Measurements from ENCODE around the gene ALOX15.
"Not testable (repeated sequence)": the region's sequence is repeated elsewhere in the genome, so short reads cannot be mapped to it uniquely, and the experiment has no call there.

Gene ALOX15

GRCh38 chr17:4617590-4618351, 23.7 kb downstream of the ALOX15 start:
- no peak for DNase-seq (ENCODE audit: low read depth)

- DNase-seq (ENCODE audit: low read depth): no peak
These were observed 24.4 kb downstream of the ALOX15 start for GRCh38 chr17:4617090-4617489.

GRCh38 chr17:4616476-4616875, 25.0 kb downstream of the ALOX15 start:
- no peak for DNase-seq (ENCODE audit: low read depth)

- DNase-seq (ENCODE audit: low read depth): no peak
These were observed 30.8 kb downstream of the ALOX15 start for GRCh38 chr17:4610656-4611055.

GRCh38 chr17:4610162-4610561, 31.3 kb downstream of the ALOX15 start:
- DNase-seq (ENCODE audit: low read depth): no peak

- DNase-seq (ENCODE audit: low read depth): no peak
These were observed 31.7 kb downstream of the ALOX15 start for GRCh38 chr17:4609761-4610160.

- DNase-seq (ENCODE audit: low read depth): peak; percentile 89
These were observed 33.7 kb downstream of the ALOX15 start for GRCh38 chr17:4607773-4608187.

- no peak for DNase-seq (ENCODE audit: low read depth)
These were observed 34.2 kb downstream of the ALOX15 start for GRCh38 chr17:4607261-4607741.

GRCh38 chr17:4605826-4606225, 35.7 kb downstream of the ALOX15 start:
- peak; percentile 92 for DNase-seq (ENCODE audit: low read depth)

GRCh38 chr17:4604736-4605135, 36.7 kb downstream of the ALOX15 start:
- not testable (repeated sequence) for DNase-seq (ENCODE audit: low read depth)

GRCh38 chr17:4604111-4604644, 37.3 kb downstream of the ALOX15 start:
- peak; percentile 65 for DNase-seq (ENCODE audit: low read depth)

- no peak for DNase-seq (ENCODE audit: low read depth)
These were observed 39.4 kb downstream of the ALOX15 start for GRCh38 chr17:4602041-4602440.

GRCh38 chr17:4601326-4601725, 40.2 kb downstream of the ALOX15 start:
- no peak for DNase-seq (ENCODE audit: low read depth)

GRCh38 chr17:4600563-4600962, 40.9 kb downstream of the ALOX15 start:
- peak; percentile 27 for DNase-seq (ENCODE audit: low read depth)

GRCh38 chr17:4599505-4600281, 41.8 kb downstream of the ALOX15 start:
- DNase-seq (ENCODE audit: low read depth): peak; percentile 98

- DNase-seq (ENCODE audit: low read depth): peak; percentile 96
These were observed 42.5 kb downstream of the ALOX15 start for GRCh38 chr17:4598776-4599504.

- DNase-seq (ENCODE audit: low read depth): no peak
These were observed 43.5 kb downstream of the ALOX15 start for GRCh38 chr17:4597975-4598374.

- no peak for DNase-seq (ENCODE audit: low read depth)
These were observed 44.7 kb downstream of the ALOX15 start for GRCh38 chr17:4596636-4597380.

- not testable (repeated sequence) for DNase-seq (ENCODE audit: low read depth)
These were observed 45.7 kb downstream of the ALOX15 start for GRCh38 chr17:4595685-4596342.

GRCh38 chr17:4594931-4595684, 46.4 kb downstream of the ALOX15 start:
- DNase-seq (ENCODE audit: low read depth): no peak

Measured in amniotic epithelial cell (primary cell).